K562 (cell line): ENCODE results near the gene CCDC50.

Experiments used
- BMI1 ChIP-seq: fragments of 150-350 bp; IDR thresholded peaks from 2 replicates; pipeline ENCODE4 v1.6.1; 2014; ENCODE audit warnings: low read length
- CEBPZ ChIP-seq: fragments of 150-350 bp; IDR thresholded peaks from 2 replicates; pipeline ENCODE4 v1.6.1; 2014; ENCODE audit warnings: low read depth, mild to moderate bottlenecking, low read length, borderline replicate concordance
- CTCF ChIP-seq, 3 experiments: IDR thresholded peaks in 2 of 3; conservative IDR thresholded peaks in 1 of 3; 2 replicates each; pipeline ENCODE4 v1.5.1; 2011 to 2012; ENCODE audit warnings: low read length in 3 of 3, mild to moderate bottlenecking in 3 of 3, control low read depth in 2 of 3, improper control_type of control experiment in 1 of 3, inconsistent platforms in 1 of 3, low read depth in 1 of 3, mixed read lengths in 1 of 3, moderate library complexity in 1 of 3; ENCODE audit not compliant: insufficient read depth in 2 of 3
- FOXK2 ChIP-seq, 2 experiments: fragments of 450-650 bp; IDR thresholded peaks in 1 of 2; conservative IDR thresholded peaks in 1 of 2; 2 replicates each; pipeline ENCODE4 v1.6.1; 2016; ENCODE audit warnings: low read depth in 2 of 2, mild to moderate bottlenecking in 1 of 2
- HDGF ChIP-seq: fragments of 450-650 bp; IDR thresholded peaks from 2 replicates; pipeline ENCODE4 v1.6.1; 2016
- HMG20B ChIP-seq: fragments of 250-450 bp; sonication (Bioruptor Pico); IDR thresholded peaks from 2 replicates; pipeline ENCODE4 v1.5.0; 2021; ENCODE audit warnings: mild to moderate bottlenecking
- JUN ChIP-seq, 2 experiments: sonication (generic) in 1 of 2; formaldehyde crosslinking in 1 of 2; IDR thresholded peaks; 2 replicates each; pipeline versions ENCODE4 v1.6.1 to v1.8.0; 2012 to 2022; ENCODE audit warnings: borderline replicate concordance in 2 of 2, mild to moderate bottlenecking in 2 of 2, improper control_type of control experiment in 1 of 2, low read depth in 1 of 2, low read length in 1 of 2, missing genetic modification reagents in 1 of 2
- MEF2D ChIP-seq: conservative IDR thresholded peaks from 2 replicates; pipeline ENCODE4 v1.6.1; 2016; ENCODE audit warnings: low read depth, missing genetic modification characterization, missing compliant biosample characterization
- NCOA2 ChIP-seq, 2 experiments: fragments of 450-650 bp; IDR thresholded peaks; 2 replicates each; pipeline ENCODE4 v1.6.1; 2018; ENCODE audit warnings: mild to moderate bottlenecking in 2 of 2, moderate library complexity in 1 of 2; ENCODE audit not compliant: partially characterized antibody in 2 of 2
- NR1H2 ChIP-seq: sonication (generic); formaldehyde crosslinking; IDR thresholded peaks from 2 replicates; pipeline ENCODE4 v1.4.0; 2020; ENCODE audit warnings: mild to moderate bottlenecking, missing genetic modification reagents
- ZBTB40 ChIP-seq, 2 experiments: fragments of 450-650 bp in 1 of 2; sonication (generic) in 1 of 2; formaldehyde crosslinking in 1 of 2; IDR thresholded peaks; 2 replicates each; pipeline versions ENCODE4 v1.7.1 to v1.9.0; 2016 to 2022; ENCODE audit warnings: inconsistent platforms in 1 of 2, mild to moderate bottlenecking in 1 of 2, missing genetic modification reagents in 1 of 2

GRCh38 chr3:191353022-191353777 lies 24.0 kb downstream of the CCDC50 start:
- TF ChIP-seq ZBTB40 (IDR thresholded peaks at IDR 0.05) (no peak), ZBTB40 (CRISPR knock-in tag; IDR thresholded peaks at IDR 0.05) (no peak), JUN (IDR thresholded peaks at IDR 0.05; ENCODE audit: borderline replicate concordance, low read depth, low read length) (no peak), JUN (CRISPR knock-in tag; IDR thresholded peaks at IDR 0.05; ENCODE audit: borderline replicate concordance) (no peak), NCOA2 (IDR thresholded peaks at IDR 0.05; ENCODE audit: partially characterized antibody in 2 of 2) (no peak), CTCF (IDR thresholded peaks at IDR 0.05 in 2 of 3, conservative IDR thresholded peaks at IDR 0.05 in 1 of 3; ENCODE audit: insufficient read depth in 2 of 3, low read depth in 1 of 3, low read length in 3 of 3) (no peak), HDGF (no peak), CEBPZ (no peak), FOXK2 (conservative IDR thresholded peaks at IDR 0.05 in 1 of 2, IDR thresholded peaks at IDR 0.05 in 1 of 2; ENCODE audit: low read depth in 2 of 2) (no peak), BMI1 (no peak), HMG20B (CRISPR knock-in tag) (no peak), MEF2D (tag) (no peak), NR1H2 (CRISPR knock-in tag) (no peak)
